Gastrocnemius medialis (tissue), 4 donors: ENCODE results near the gene R3HDM2.

ENCODE experiments used
- CTCF ChIP-seq, 5 experiments: fragments of 450-650 bp in 3 of 5; fragments of 200-600 bp in 2 of 5; sonication (generic) in 2 of 5; IDR thresholded peaks in 4 of 5; conservative IDR thresholded peaks in 1 of 5; 1 replicate in 4 of 5; 2 replicates in 1 of 5; pipeline ENCODE4 v1.5.1; 2016 to 2019; ENCODE audit warnings: antibody characterized with exemption in 5 of 5, mild to moderate bottlenecking in 3 of 5, moderate library complexity in 3 of 5
- POLR2A ChIP-seq, 2 donors: fragments of 450-650 bp; IDR thresholded peaks; one replicate each; pipeline ENCODE4 v1.6.1; 2017; ENCODE audit warnings: antibody characterized with exemption in 2 of 2, mild to moderate bottlenecking in 2 of 2, moderate library complexity in 2 of 2

DNA sequence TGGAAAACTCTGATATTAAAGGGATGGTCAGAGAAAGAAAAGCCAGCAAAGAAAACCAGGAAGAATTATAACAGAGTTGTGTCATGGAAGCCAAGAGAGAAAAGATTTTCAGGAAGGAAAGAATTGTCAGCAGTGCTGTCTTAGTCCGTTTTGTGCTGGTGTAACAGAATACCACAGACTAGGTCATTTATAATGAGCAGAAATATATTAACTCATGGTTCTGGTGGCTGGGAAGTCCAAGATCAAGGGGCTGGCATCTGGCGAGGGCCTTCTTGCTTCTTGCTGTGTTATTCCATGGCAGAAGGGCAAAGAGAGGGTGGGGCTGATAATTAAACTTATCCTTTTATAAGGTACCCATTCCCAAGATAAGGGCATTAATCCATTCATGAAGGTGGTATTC is 17.8 kb upstream of the R3HDM2 start:
- no peak for TF ChIP-seq CTCF (IDR thresholded peaks at IDR 0.05 in 4 of 5, conservative IDR thresholded peaks at IDR 0.05 in 1 of 5)
- TF ChIP-seq POLR2A (IDR thresholded peaks at IDR 0.05): no peak
